Measurements from ENCODE around the gene DLG2.

DLG2 gene

GRCh38 chr11:84524422-84525051 lies 1102.6 kb downstream of the DLG2 start:
- DNase-seq, result no peak

GRCh38 chr11:84522331-84522730 lies 1104.8 kb downstream of the DLG2 start:
- no peak for DNase-seq

GRCh38 chr11:84518631-84519183 lies 1108.4 kb downstream of the DLG2 start:
- DNase-seq, result no peak

GRCh38 chr11:84514436-84514835 lies 1112.7 kb downstream of the DLG2 start:
- DNase-seq, result no peak

GRCh38 chr11:84503503-84503902 lies 1123.6 kb downstream of the DLG2 start:
- no peak for DNase-seq

- DNase-seq, result no peak
Measured at GRCh38 chr11:84501750-84502149, 1125.4 kb downstream of the DLG2 start.

GRCh38 chr11:84497981-84498411 lies 1129.1 kb downstream of the DLG2 start:
- DNase-seq, result peak; percentile 2

GRCh38 chr11:84497181-84497580 lies 1130.0 kb downstream of the DLG2 start:
- no peak for DNase-seq

- no peak for DNase-seq
Measured at GRCh38 chr11:84496122-84496521, 1131.0 kb downstream of the DLG2 start.

- DNase-seq, result no peak
Measured at GRCh38 chr11:84480131-84480530, 1147.0 kb downstream of the DLG2 start.

- no peak for DNase-seq
Measured at GRCh38 chr11:84476581-84476980, 1150.6 kb downstream of the DLG2 start.

- no peak for DNase-seq
Measured at GRCh38 chr11:84471501-84471900, 1155.6 kb downstream of the DLG2 start.

GRCh38 chr11:84468235-84468634 lies 1158.9 kb downstream of the DLG2 start:
- DNase-seq, result no peak

- DNase-seq, result no peak
Measured at GRCh38 chr11:84465040-84465439, 1162.1 kb downstream of the DLG2 start.

GRCh38 chr11:84455691-84456090 lies 1171.5 kb downstream of the DLG2 start:
- DNase-seq, result no peak

- DNase-seq, result no peak
Measured at GRCh38 chr11:84452211-84452610, 1174.9 kb downstream of the DLG2 start.

- no peak for DNase-seq
Measured at GRCh38 chr11:84438565-84438964, 1188.6 kb downstream of the DLG2 start.

- no peak for DNase-seq
Measured at GRCh38 chr11:84437071-84437980, 1189.8 kb downstream of the DLG2 start.

- DNase-seq, result no peak
Measured at GRCh38 chr11:84430661-84431060, 1196.5 kb downstream of the DLG2 start.

- DNase-seq, result no peak
Measured at GRCh38 chr11:84425673-84426072, 1201.5 kb downstream of the DLG2 start.

- DNase-seq, result no peak
Measured at GRCh38 chr11:84420271-84420670, 1206.9 kb downstream of the DLG2 start.

- DNase-seq, result no peak
Measured at GRCh38 chr11:84419616-84420015, 1207.5 kb downstream of the DLG2 start.

- no peak for DNase-seq
Measured at GRCh38 chr11:84414920-84415319, 1212.2 kb downstream of the DLG2 start.

GRCh38 chr11:84413549-84413948 lies 1213.6 kb downstream of the DLG2 start:
- no peak for DNase-seq
